H1 (cell line): ENCODE measurements around the gene VSTM4. TPM values are rescaled to one million over a fixed set of nuclear protein-coding genes. Genes with fewer than 3 reads are reported as not detected.

ENCODE experiments used
- CTCF ChIA-PET: fragments of 300-600 bp; sonication (Branson Sonifier 250); formaldehyde crosslinking; loops from one replicate; lab custom pipeline; 2021; ENCODE audit not compliant: partially characterized antibody; lab: Charles Lee
- POLR2A ChIA-PET: fragments of 300-600 bp; sonication (Branson Sonifier 250); formaldehyde crosslinking; loops from one replicate; lab custom pipeline; 2021; ENCODE audit warnings: inconsistent platforms; ENCODE audit not compliant: partially characterized antibody; lab: Charles Lee
- DNase-seq, 2 experiments: peaks; one replicate each; pipeline versions ENCODE4 v3.0.0 to v3.0.0-alpha.2; 2010 to 2022; ENCODE audit warnings: low spot score in 2 of 2, low read depth in 1 of 2, mixed read lengths in 1 of 2
- FAIRE-seq: peaks from 2 replicates; lab custom pipeline; 2011; peaks lifted over from hg19 to GRCh38; lab: Jason Lieb, UNC
- H2AFZ ChIP-seq: 2 replicates; pipeline ENCODE4 v1.8.1; 2012; ENCODE audit warnings: low read length, inconsistent platforms
- H2AK5ac ChIP-seq: 2 replicates; pipeline ENCODE4 v1.6.1; 2013; ENCODE audit warnings: low read depth, low read length
- H2BK120ac ChIP-seq: replicated peaks from 2 replicates; pipeline ENCODE3; 2013; ENCODE audit warnings: low read depth, low read length, inconsistent platforms
- H2BK12ac ChIP-seq: 2 replicates; pipeline ENCODE4 v1.6.1; 2013; ENCODE audit warnings: low read depth, low read length
- H2BK15ac ChIP-seq: 2 replicates; pipeline ENCODE4 v1.6.1; 2013; ENCODE audit warnings: low read length
- H2BK20ac ChIP-seq: 2 replicates; pipeline ENCODE4 v1.6.1; 2013; ENCODE audit warnings: low read length
- H2BK5ac ChIP-seq: 2 replicates; pipeline ENCODE4 v1.6.1; 2013; ENCODE audit warnings: low read depth, low read length
- H3K14ac ChIP-seq: 2 replicates; pipeline ENCODE4 v1.6.1; 2013; ENCODE audit warnings: inconsistent platforms; ENCODE audit not compliant: insufficient read length
- H3K18ac ChIP-seq: 2 replicates; pipeline ENCODE4 v1.6.1; 2013; ENCODE audit warnings: low read length; ENCODE audit errors: extremely low read depth
- H3K23ac ChIP-seq: 2 replicates; pipeline ENCODE4 v1.6.1; 2013; ENCODE audit warnings: inconsistent platforms; ENCODE audit not compliant: insufficient read length
- H3K23me2 ChIP-seq: 2 replicates; pipeline ENCODE4 v1.6.1; 2013; ENCODE audit warnings: low read depth, low read length
- H3K27ac ChIP-seq: 2 replicates; pipeline ENCODE4 v1.6.1; 2011; ENCODE audit warnings: low read depth, low read length, inconsistent platforms
- H3K27me3 ChIP-seq, 4 experiments: replicated peaks in 1 of 4; 1 replicate in 1 of 4; 2 replicates in 3 of 4; pipeline versions ENCODE4 v1.6.1 to v1.8.1; 2011 to 2013; ENCODE audit warnings: low read length in 3 of 4, mild to moderate bottlenecking in 3 of 4, inconsistent platforms in 2 of 4, mixed read lengths in 2 of 4, moderate library complexity in 1 of 4; ENCODE audit not compliant: control insufficient read depth in 3 of 4, insufficient read depth in 3 of 4; ENCODE audit errors: extremely low read depth in 1 of 4
- H3K36me3 ChIP-seq, 4 experiments: 2 replicates each; pipeline versions ENCODE4 v1.6.1 to v1.8.1; 2011 to 2013; ENCODE audit warnings: mild to moderate bottlenecking in 4 of 4, low read length in 3 of 4, moderate library complexity in 2 of 4, control low read depth in 1 of 4, inconsistent platforms in 1 of 4; ENCODE audit not compliant: insufficient read depth in 4 of 4, control insufficient read depth in 2 of 4
- H3K4ac ChIP-seq: replicated peaks from 2 replicates; pipeline ENCODE3; 2013; ENCODE audit warnings: low read length, low read depth, mixed read lengths, inconsistent platforms; ENCODE audit not compliant: insufficient read length
- H3K4me1 ChIP-seq, 4 experiments: replicated peaks in 1 of 4; 1 replicate in 1 of 4; 2 replicates in 3 of 4; pipeline versions ENCODE4 v1.6.1 to v1.8.1; 2011 to 2013; ENCODE audit warnings: low read length in 3 of 4, inconsistent platforms in 2 of 4, mixed read lengths in 1 of 4; ENCODE audit not compliant: insufficient read depth in 4 of 4, control insufficient read depth in 3 of 4
- H3K4me2 ChIP-seq, 2 experiments: 2 replicates each; pipeline versions ENCODE4 v1.6.1 to v1.8.1; 2011 to 2013; ENCODE audit warnings: low read depth in 2 of 2, low read length in 2 of 2, control low read depth in 1 of 2, inconsistent platforms in 1 of 2, mild to moderate bottlenecking in 1 of 2; ENCODE audit not compliant: insufficient read depth in 1 of 2
- H3K4me3 ChIP-seq, 4 experiments: fragments of 200-600, 300-600 bp in 1 of 4; sonication (generic), shearing (Covaris generic), sonication (Bioruptor Twin) in 1 of 4; 2 replicates each; pipeline versions ENCODE4 v1.5.1 to v1.8.1; 2011 to 2016; ENCODE audit warnings: low read length in 4 of 4, low read depth in 3 of 4, control low read depth in 2 of 4, inconsistent platforms in 2 of 4, mild to moderate bottlenecking in 2 of 4, mixed read lengths in 1 of 4, moderate library complexity in 1 of 4; ENCODE audit not compliant: insufficient read depth in 2 of 4; ENCODE audit errors: extremely low read depth in 1 of 4
- H3K56ac ChIP-seq: replicated peaks from 2 replicates; pipeline ENCODE3; 2013; ENCODE audit warnings: low read depth, mild to moderate bottlenecking, mixed read lengths, low read length, inconsistent platforms; ENCODE audit not compliant: insufficient read length
- H3K79me1 ChIP-seq: 2 replicates; pipeline ENCODE4 v1.6.1; 2013; ENCODE audit warnings: low read depth, low read length, control low read depth
- H3K79me2 ChIP-seq, 2 experiments: 2 replicates each; pipeline versions ENCODE4 v1.6.1 to v1.8.1; 2012 to 2013; ENCODE audit warnings: low read length in 2 of 2, mild to moderate bottlenecking in 2 of 2, inconsistent platforms in 1 of 2; ENCODE audit not compliant: insufficient read depth in 2 of 2, control insufficient read depth in 1 of 2
- H3K9ac ChIP-seq, 4 experiments: replicated peaks in 1 of 4; 1 replicate in 1 of 4; 2 replicates in 3 of 4; pipeline versions ENCODE4 v1.6.1 to v1.8.1; 2011 to 2013; ENCODE audit warnings: low read depth in 3 of 4, low read length in 3 of 4, control low read depth in 2 of 4, mild to moderate bottlenecking in 2 of 4, moderate library complexity in 2 of 4, inconsistent platforms in 1 of 4; ENCODE audit errors: extremely low read depth in 1 of 4
- H3K9me3 ChIP-seq, 2 experiments: 2 replicates each; pipeline versions ENCODE4 v1.6.1 to v1.8.1; 2012 to 2013; ENCODE audit warnings: mild to moderate bottlenecking in 2 of 2, moderate library complexity in 2 of 2, control low read depth in 1 of 2, inconsistent platforms in 1 of 2, low read depth in 1 of 2, low read length in 1 of 2, mixed read lengths in 1 of 2; ENCODE audit not compliant: insufficient read depth in 2 of 2
- H4K20me1 ChIP-seq, 2 experiments: replicated peaks in 1 of 2; 2 replicates each; pipeline versions ENCODE3 to v1.8.1; 2011 to 2013; ENCODE audit warnings: inconsistent platforms in 2 of 2, low read length in 2 of 2, mild to moderate bottlenecking in 1 of 2; ENCODE audit not compliant: insufficient read depth in 2 of 2, control insufficient read depth in 1 of 2
- H4K5ac ChIP-seq: 2 replicates; pipeline ENCODE4 v1.6.1; 2013; ENCODE audit warnings: low read length, low read depth, mixed read lengths, inconsistent platforms; ENCODE audit not compliant: insufficient read length
- H4K8ac ChIP-seq: 2 replicates; pipeline ENCODE4 v1.8.0; 2013; ENCODE audit warnings: mild to moderate bottlenecking, moderate library complexity, low read length, inconsistent platforms; ENCODE audit not compliant: insufficient read depth; ENCODE audit errors: extremely low read depth
- H4K91ac ChIP-seq: replicated peaks from 2 replicates; pipeline ENCODE3; 2013; ENCODE audit warnings: low read length, mixed read lengths, inconsistent platforms; ENCODE audit not compliant: insufficient read length
- CEBPB ChIP-seq: IDR thresholded peaks from 2 replicates; pipeline ENCODE4 v1.6.1; 2012; ENCODE audit warnings: low read depth, low read length
- WGBS, 2 experiments: shearing (Covaris generic) in 1 of 2; methylation state at CpG; one replicate each; pipeline versions ENCODE4 v1.1.6 to v1.1.7; 2013 to 2015; ENCODE audit warnings: low lambda C conversion rate in 2 of 2, mixed read lengths in 2 of 2, inconsistent platforms in 1 of 2, low coverage in 1 of 2, missing lambda C conversion rate in 1 of 2; ENCODE audit not compliant: insufficient replicate concordance in 2 of 2, insufficient coverage in 1 of 2, insufficient read length in 1 of 2; ENCODE audit errors: extremely low coverage in 1 of 2, missing lambda C conversion rate in 1 of 2; 5-methylcytosine and 5-hydroxymethylcytosine counted together
- polyA plus RNA-seq, 7 experiments: library from polyadenylated mRNA; depleted of rRNA in 3 of 7; stranded (reverse) in 5 of 7; unstranded in 2 of 7; fragments of >200 nt in 5 of 7; fragments of 200-250 nt in 2 of 7; gene quantifications; 1 replicate in 5 of 7; 2 replicates in 1 of 7; 4 replicates in 1 of 7; pipeline versions ENCODE4 v1.2.1 to v1.2.3, GENCODE V29; 2011 to 2013; ENCODE audit warnings: missing spikeins in 2 of 7, mixed read lengths in 2 of 7
- total RNA-seq: library from RNA; stranded (reverse); fragmentation: NEBNext Ultra II Directional; extraction: Animal tissue kit (Norgen Biotek cat#: 25700); gene quantifications from 2 replicates; pipeline ENCODE4 v1.2.1, GENCODE V29; 2021

VSTM4 gene
- total and polyA plus RNA-seq, 2 of the 8 experiments (the other 6 are each of a cell fraction or from before 2014, with no cell fraction given): 0.48 to 0.73 TPM

- Histone ChIP-seq H3K4me2 (no peak overlapping the region), H3K27me3 (peaks cover 0 to 11% (median 6%) of the 10 kb centered on the region in 4 experiments; a peak in 5 of 7 replicates), H3K18ac (no peak overlapping the region), H3K4me1 (no peaks in the 10 kb centered on the region), H3K4me3 (no peak overlapping the region), H3K9ac (no peak overlapping the region), H3K79me1 (no peaks in the 10 kb centered on the region), H2BK15ac (no peak overlapping the region), H4K5ac (no peak overlapping the region), H3K9me3 (no peaks in the 10 kb centered on the region), H3K23ac (no peak overlapping the region), H3K23me2 (peaks cover 3% of the 10 kb centered on the region; the same call in 1 of the 2 replicates), H3K14ac (no peak overlapping the region), H3K56ac (no peak overlapping the region), H2BK12ac (no peak overlapping the region), H3K36me3 (no peaks in the 10 kb centered on the region), H2BK20ac (no peak overlapping the region), H3K27ac (no peak overlapping the region), H2BK120ac (no peak overlapping the region), H2AK5ac (no peak overlapping the region), H3K4ac (no peak overlapping the region), H4K91ac (no peak overlapping the region), H3K79me2 (no peaks in the 10 kb centered on the region), H4K8ac (no peak overlapping the region), H2AFZ (no peak overlapping the region), H2BK5ac (no peak overlapping the region), H4K20me1 (no peaks in the 10 kb centered on the region)
- 88% methylated on average over 3 of the region's 3 CpGs; no CpG with 5 or more reads in 1 of the 2 experiments for WGBS, 2 experiments
- FAIRE-seq: no peak
- no peak for TF ChIP-seq CEBPB
- POLR2A ChIA-PET: no interaction called here
- CTCF ChIA-PET: interaction anchor here (0.9 to 1.5 kb wide), 9 partner anchors 10 to 457 kb away, joined by 3 to 6 read pairs (median 4); no protein-coding TSS in a partner anchor
- DNase-seq: peak in 1 of 2 experiments; percentile 27
Observed at GRCh38 chr10:49113741-49114141, 1.6 kb downstream of the VSTM4 start.
